ENCODE measurements around the gene FBLN1. TPM values are rescaled to one million over a fixed set of nuclear protein-coding genes. Genes with fewer than 3 reads are reported as not detected.

Gene FBLN1
- total RNA-seq, 1 donor from 2014 or later: 25.7 TPM

DNA sequence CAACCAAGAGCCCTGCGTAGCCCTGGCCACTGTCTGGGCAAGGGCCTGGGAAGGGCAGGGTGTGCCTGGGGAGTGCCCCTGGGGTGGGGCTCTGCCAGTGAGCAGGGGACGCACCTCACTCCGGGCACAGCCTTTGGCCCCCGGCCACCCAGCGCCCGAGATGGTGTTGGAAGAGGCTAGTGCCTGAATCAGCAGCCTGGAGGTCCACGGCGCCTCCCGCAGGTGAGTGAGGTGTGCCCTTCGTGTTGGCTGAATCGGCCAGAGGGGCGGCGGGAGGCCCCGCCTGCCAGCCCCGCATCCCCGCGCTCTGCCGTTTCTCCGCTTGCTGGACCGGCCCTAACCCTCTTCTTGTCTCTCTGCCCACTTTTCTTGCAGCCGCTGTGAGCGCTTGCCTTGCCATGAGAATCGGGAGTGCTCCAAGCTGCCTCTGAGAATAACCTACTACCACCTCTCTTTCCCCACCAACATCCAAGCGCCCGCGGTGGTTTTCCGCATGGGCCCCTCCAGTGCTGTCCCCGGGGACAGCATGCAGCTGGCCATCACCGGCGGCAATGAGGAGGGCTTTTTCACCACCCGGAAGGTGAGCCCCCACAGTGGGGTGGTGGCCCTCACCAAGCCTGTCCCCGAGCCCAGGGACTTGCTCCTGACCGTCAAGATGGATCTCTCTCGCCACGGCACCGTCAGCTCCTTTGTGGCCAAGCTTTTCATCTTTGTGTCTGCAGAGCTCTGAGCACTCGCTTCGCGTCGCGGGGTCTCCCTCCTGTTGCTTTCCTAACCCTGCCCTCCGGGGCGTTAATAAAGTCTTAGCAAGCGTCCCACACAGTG, 60.1 kb downstream of the FBLN1 start:
- no peak for FAIRE-seq
- DNase-seq (ENCODE audit: low spot score in 2 of 2): no peak

DNA sequence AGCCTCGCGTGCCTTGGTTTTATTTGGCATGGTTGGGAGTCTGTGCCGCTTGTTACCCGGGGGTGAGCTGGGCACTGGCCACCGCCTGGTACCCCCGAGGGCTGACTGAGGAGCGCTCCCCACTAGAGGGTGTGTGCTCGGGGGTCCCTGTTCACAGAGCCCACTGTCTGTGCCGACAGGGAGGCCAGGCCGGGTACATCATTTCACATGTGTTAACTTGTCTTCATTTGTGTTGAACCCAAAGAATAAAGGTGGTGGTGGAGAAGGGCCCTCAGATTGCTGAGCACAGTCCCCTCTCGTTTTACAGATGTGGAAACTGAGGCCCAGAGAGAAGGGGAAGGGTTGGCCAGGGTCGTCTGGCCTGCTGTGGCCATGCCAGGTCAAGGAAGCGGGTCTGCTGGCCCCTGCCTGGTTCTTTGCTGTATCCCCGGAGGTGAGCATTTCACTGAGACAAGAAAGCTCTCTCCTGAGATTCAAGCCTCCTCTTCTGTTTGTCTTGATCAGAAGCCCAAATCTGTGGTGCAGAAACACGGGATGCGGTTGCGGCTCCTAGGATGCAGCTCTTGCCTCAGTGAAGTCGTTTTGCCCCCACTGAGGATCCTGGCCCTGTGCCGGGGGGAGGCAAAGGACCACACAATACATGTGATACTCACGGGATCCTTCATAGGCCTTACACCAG, 60.8 kb downstream of the FBLN1 start:
- no peak for DNase-seq (ENCODE audit: low spot score in 2 of 2)
- FAIRE-seq: no peak

- no peak for DNase-seq (ENCODE audit: low spot score in 2 of 2)
- FAIRE-seq: no peak
These were observed 61.8 kb downstream of the FBLN1 start for GRCh38 chr22:45564349-45565030.

DNA sequence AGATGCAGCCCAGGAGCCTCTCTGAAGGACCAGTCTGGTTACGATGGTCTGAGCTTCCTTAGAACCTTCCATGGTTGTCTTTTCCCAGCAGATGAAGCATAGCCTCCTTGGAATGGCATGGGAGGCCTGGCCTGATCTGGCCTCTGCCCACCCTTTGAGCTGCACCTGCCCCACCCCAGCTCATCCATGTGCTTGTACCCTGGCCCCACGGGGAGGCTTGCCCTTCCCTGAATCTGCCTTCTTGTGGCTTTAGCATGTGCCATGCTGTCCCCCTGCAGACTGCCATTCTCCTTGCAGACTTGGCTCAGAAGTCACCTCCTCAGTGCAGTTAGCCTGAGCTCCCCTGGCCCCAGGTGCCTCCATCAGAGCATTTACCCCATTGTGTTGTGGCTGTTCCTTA, 62.5 kb downstream of the FBLN1 start:
- DNase-seq (ENCODE audit: low spot score in 2 of 2) (no peak), FAIRE-seq (no peak)

GRCh38 chr22:45565973-45566372, 63.3 kb downstream of the FBLN1 start:
- FAIRE-seq (no peak), DNase-seq (ENCODE audit: low spot score in 2 of 2) (no peak)

- FAIRE-seq: no peak
- no peak for DNase-seq (ENCODE audit: low spot score in 2 of 2)
These were observed 65.5 kb downstream of the FBLN1 start for GRCh38 chr22:45568213-45568612.

- no peak for FAIRE-seq
- no peak for DNase-seq (ENCODE audit: low spot score in 2 of 2)
These were observed 68.4 kb downstream of the FBLN1 start for GRCh38 chr22:45571089-45571488.

- no peak for FAIRE-seq
These were observed 69.8 kb downstream of the FBLN1 start for GRCh38 chr22:45572444-45572843.

DNA sequence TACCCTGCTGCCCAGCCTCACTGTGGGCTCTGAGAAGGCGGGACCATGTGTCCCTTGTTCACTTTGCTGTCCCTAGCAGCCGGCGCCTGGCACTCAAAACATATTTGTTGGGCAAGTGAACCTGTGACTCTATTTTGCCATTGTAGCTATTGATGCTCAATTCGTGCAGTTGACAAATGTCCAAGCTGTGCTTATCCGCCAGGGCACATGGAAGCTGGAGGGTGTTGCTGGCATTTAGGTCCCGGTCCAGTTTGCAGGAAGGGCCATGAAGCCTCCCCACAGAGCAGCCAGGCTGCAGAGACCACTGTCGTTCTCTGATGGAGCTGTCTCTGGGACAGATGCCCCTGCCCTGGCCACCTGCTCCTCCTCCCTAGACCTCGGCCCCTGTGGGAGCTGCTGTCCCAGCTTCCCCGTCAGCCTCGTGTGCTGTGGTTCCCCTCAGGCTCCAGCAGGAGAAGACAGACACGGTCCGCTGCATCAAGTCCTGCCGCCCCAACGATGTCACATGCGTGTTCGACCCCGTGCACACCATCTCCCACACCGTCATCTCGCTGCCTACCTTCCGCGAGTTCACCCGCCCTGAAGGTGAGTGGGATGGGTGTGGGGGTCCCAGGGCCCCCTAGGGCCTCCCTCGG, 71.5 kb downstream of the FBLN1 start:
- FAIRE-seq: no peak

More at GRCh38 chr22:45572444-45572843, 69.8 kb downstream of the FBLN1 start:
- DNase-seq (ENCODE audit: low spot score in 2 of 2): no peak

DNA sequence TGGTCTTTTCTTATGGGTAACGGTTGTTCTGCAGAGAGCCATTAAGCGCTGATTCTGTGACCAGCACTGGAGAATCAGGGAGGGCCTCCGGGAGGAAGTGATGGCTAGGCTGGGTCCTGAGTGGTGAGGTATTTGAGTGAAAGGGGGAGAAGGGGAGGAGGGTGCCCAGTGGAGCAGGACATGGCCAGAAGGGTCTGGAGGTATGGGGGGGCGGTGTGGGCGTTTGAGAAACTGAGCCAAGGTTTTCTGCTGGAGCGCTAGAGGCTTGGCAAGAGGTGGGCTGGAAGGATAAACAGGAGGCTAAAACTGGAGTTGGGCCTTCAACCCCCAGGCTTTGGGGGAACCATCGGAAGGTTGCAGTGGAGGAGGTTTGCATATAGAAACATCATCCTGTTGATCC, 72.5 kb downstream of the FBLN1 start:
- DNase-seq (ENCODE audit: low spot score in 2 of 2) (no peak), FAIRE-seq (no peak)

More for the DNA sequence above, 71.5 kb downstream of the FBLN1 start:
- DNase-seq (ENCODE audit: low spot score in 2 of 2): no peak

DNA sequence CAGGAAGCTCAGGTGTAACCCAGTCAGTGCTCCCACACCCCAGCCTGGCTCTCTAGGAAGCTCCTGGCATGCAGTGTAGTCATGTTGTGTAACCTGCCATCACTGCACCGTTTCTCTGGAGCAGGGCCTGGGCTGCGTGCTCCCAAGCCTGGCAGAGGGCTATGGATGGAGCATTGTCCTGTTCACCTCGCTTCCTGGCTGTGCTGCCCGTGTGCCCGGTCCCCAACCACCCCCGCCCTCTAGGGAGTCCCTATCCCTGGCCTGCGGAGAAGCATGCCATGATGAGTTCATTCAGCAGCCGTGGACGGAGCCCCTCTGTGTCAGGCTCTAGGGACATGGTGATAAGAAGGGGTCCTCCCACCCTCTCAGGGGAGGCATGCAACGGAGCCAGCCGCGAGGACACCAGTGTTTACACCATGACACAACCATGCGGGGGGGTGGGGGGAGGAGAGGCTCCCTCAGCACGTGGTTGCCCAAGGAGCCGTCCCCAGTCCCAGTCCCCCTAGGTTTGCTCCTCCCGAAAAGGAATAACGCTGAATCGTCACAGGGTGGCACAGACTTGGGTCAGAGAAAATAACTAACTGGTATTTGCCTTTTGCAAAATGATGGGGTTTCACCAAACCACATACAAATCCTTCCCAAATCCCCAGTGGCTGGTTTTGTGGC, 73.1 kb downstream of the FBLN1 start:
- FAIRE-seq (no peak), DNase-seq (ENCODE audit: low spot score in 2 of 2) (no peak)

- FAIRE-seq (no peak), DNase-seq (ENCODE audit: low spot score in 2 of 2) (no peak)
These were observed 73.6 kb downstream of the FBLN1 start for GRCh38 chr22:45576273-45576625.

DNA sequence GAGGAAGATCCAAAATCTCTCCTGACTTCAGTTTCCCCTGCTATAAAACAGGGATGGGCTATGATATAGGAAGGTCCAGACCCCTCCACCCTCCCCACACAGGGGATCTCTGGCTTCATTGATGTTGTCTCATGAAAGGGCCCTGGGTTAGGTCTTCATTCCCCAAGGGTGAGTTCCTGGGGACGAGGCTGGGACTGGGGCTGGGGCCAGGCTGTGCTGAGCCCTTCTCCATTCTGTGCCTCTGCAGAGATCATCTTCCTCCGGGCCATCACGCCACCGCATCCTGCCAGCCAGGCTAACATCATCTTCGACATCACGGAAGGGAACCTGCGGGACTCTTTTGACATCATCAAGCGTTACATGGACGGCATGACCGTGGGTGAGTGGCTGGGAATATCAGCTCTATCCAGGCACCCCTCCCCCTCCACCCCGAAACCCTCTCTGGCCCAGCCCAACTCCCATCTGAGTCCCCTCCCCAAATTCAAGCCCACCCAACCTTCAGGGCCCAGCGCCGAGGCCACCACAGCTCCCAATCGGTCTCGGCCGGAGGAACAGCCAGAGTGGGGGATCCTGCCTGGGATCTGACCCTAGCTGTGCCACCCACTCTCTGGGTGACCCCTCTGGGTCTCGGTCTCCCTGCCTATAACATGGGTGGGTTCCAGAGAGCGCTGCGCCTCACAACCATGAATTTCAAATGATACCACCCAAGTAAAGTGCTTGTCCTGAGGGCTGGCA, 74.2 kb downstream of the FBLN1 start:
- FAIRE-seq: no peak
- no peak for DNase-seq (ENCODE audit: low spot score in 2 of 2)

DNA sequence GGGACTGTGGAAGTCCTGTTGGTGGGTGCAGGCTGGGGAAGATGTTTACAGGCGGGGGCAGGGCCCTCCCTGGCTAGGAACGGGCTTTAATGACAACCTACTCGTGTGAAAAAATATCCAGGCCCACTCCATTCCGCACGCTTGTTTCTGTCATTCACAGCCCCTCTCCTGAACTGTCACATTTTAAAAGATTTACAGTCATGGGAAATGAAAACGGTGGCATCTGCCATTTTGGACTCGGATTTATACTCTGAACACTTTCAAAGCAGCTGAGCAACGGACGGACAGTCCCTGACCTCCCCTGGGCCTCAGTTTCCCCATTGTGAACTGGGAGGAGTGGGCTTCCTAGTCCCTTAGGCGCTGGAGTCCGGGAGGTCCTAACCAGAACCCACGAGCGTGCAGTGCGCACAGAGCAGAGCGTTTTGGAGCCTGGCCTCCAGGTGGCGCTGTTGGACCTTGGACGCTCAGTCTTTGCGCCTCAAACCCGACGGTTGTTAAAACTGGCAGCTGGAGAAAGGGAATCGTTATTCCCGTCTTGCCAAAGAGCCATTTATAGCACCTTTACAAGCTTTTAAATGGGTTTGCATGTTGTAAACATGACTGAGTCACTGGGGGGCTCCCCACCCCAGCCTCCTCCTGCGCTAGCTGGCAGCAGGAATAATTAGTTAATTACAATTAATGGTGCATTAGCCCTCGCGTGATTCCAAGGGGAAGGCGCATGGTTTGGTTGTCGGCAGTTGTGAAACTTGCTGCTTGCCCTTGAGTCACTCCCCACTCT, 75.3 kb downstream of the FBLN1 start:
- DNase-seq (ENCODE audit: low spot score in 2 of 2) (peak; percentile 51 to 82), FAIRE-seq (no peak)

- FAIRE-seq (no peak), DNase-seq (ENCODE audit: low spot score in 2 of 2) (no peak)
These were observed 76.0 kb downstream of the FBLN1 start for GRCh38 chr22:45578524-45579147.

- DNase-seq (ENCODE audit: low spot score in 2 of 2) (no peak), FAIRE-seq (no peak)
These were observed 76.6 kb downstream of the FBLN1 start for GRCh38 chr22:45579306-45579705.

GRCh38 chr22:45579806-45580725, 77.4 kb downstream of the FBLN1 start:
- DNase-seq (ENCODE audit: low spot score in 2 of 2) (no peak), FAIRE-seq (no peak)
